Effector CD8-positive, alpha-beta T cell (primary cell): ENCODE measurements around the gene ELMO2.

Experiments
- DNase-seq: peaks from one replicate; lab custom pipeline; 2025; lab: John Stamatoyannopoulos, UW
- total RNA-seq, 4 experiments: gene quantifications; one replicate each; lab custom pipeline; 2026; lab: John Stamatoyannopoulos, UW

Gene ELMO2
- 82.3 to 111 (median 97.7) reads per million in 4 experiments for total RNA-seq

GRCh38 chr20:46406200-46406985 is at the start of gene ELMO2:
Gene ELMO2, minus strand, starts transcription at chr20:46406615. Its CDS starts 12,133 bp downstream, at chr20:46394482.
- peak; percentile 95 for DNase-seq

GRCh38 chr20:46455729-46456128 is 49.3 kb upstream of the ELMO2 start:
- no peak for DNase-seq

GRCh38 chr20:46446851-46447250 is 40.4 kb upstream of the ELMO2 start:
- no peak for DNase-seq

- no peak for DNase-seq
Observed at GRCh38 chr20:46439837-46440236, 33.4 kb upstream of the ELMO2 start.

GRCh38 chr20:46438156-46438750 is 31.8 kb upstream of the ELMO2 start:
- DNase-seq, result no peak

- DNase-seq, result no peak
Observed at GRCh38 chr20:46435146-46435545, 28.7 kb upstream of the ELMO2 start.

GRCh38 chr20:46434597-46434996 is 28.2 kb upstream of the ELMO2 start:
- no peak for DNase-seq

- no peak for DNase-seq
Observed at GRCh38 chr20:46433051-46433450, 26.6 kb upstream of the ELMO2 start.

- DNase-seq, result no peak
Observed at GRCh38 chr20:46430921-46431712, 24.7 kb upstream of the ELMO2 start.

- no peak for DNase-seq
Observed at GRCh38 chr20:46427384-46427783, 21.0 kb upstream of the ELMO2 start.

GRCh38 chr20:46423882-46424482 is 17.6 kb upstream of the ELMO2 start:
- DNase-seq, result no peak

GRCh38 chr20:46423342-46423741 is 16.9 kb upstream of the ELMO2 start:
- no peak for DNase-seq

- no peak for DNase-seq
Observed at GRCh38 chr20:46420878-46421277, 14.5 kb upstream of the ELMO2 start.

- no peak for DNase-seq
Observed at GRCh38 chr20:46419882-46420281, 13.5 kb upstream of the ELMO2 start.

- no peak for DNase-seq
Observed at GRCh38 chr20:46416839-46417238, 10.4 kb upstream of the ELMO2 start.

- no peak for DNase-seq
Observed at GRCh38 chr20:46416421-46416820, 10.0 kb upstream of the ELMO2 start.

GRCh38 chr20:46415773-46416172 is 9.4 kb upstream of the ELMO2 start:
- no peak for DNase-seq

GRCh38 chr20:46414608-46415007 is 8.2 kb upstream of the ELMO2 start:
- no peak for DNase-seq

- DNase-seq, result no peak
Observed at GRCh38 chr20:46411637-46412036, 5.2 kb upstream of the ELMO2 start.

- DNase-seq, result no peak
Observed at GRCh38 chr20:46408281-46408731, 1.9 kb upstream of the ELMO2 start.

GRCh38 chr20:46407671-46407996 is 1.2 kb upstream of the ELMO2 start:
- no peak for DNase-seq

- peak; percentile 64 for DNase-seq
Observed at GRCh38 chr20:46406986-46407670, 713 bp upstream of the ELMO2 start.
